Vagina (tissue), 2 donors: ENCODE results near the gene APCDD1. TPM values are rescaled to one million over a fixed set of nuclear protein-coding genes. Genes with fewer than 3 reads are reported as not detected.
A peak's percentile ranks its signal among the peaks of the same experiment; 100 is the strongest.

Experiments used
- DNase-seq, 2 donors: peaks; one replicate each; pipeline ENCODE4 v3.0.0-alpha.2; 2017; ENCODE audit errors: extremely low spot score in 2 of 2
- H3K27ac ChIP-seq: fragments of 200-600 bp; sonication (generic); one replicate; pipeline ENCODE4 v1.5.1; 2019
- H3K27me3 ChIP-seq: fragments of 200-600 bp; sonication (generic); one replicate; pipeline ENCODE4 v1.5.1; 2019
- H3K36me3 ChIP-seq, 2 donors: fragments of 200-600 bp; sonication (generic); one replicate each; pipeline ENCODE4 v1.5.1; 2017 to 2019
- H3K4me1 ChIP-seq: fragments of 200-600 bp; sonication (generic); one replicate; pipeline ENCODE4 v1.5.1; 2019
- H3K4me3 ChIP-seq, 2 donors: fragments of 200-600 bp; sonication (generic); 1 replicate in 1 of 2; 2 replicates in 1 of 2; pipeline ENCODE4 v1.5.1; 2016 to 2019
- H3K9me3 ChIP-seq: fragments of 200-600 bp; sonication (generic); one replicate; pipeline ENCODE4 v1.5.1; 2019
- CTCF ChIP-seq, 3 experiments: fragments of 450-650 bp in 2 of 3; fragments of 200-600 bp in 1 of 3; sonication (generic) in 1 of 3; IDR thresholded peaks; one replicate each; pipeline ENCODE4 v1.5.1; 2017 to 2019; ENCODE audit warnings: antibody characterized with exemption in 3 of 3, mild to moderate bottlenecking in 2 of 3, moderate library complexity in 2 of 3
- POLR2A ChIP-seq, 2 donors: fragments of 450-650 bp; IDR thresholded peaks; one replicate each; pipeline ENCODE4 v1.6.1; 2017; ENCODE audit warnings: antibody characterized with exemption in 2 of 2, mild to moderate bottlenecking in 2 of 2, moderate library complexity in 2 of 2
- POLR2AphosphoS5 ChIP-seq, 2 donors: sonication (generic); formaldehyde crosslinking; IDR thresholded peaks; one replicate each; pipeline ENCODE4 v1.9.0; 2017; ENCODE audit warnings: antibody characterized with exemption in 2 of 2, mild to moderate bottlenecking in 2 of 2, low read depth in 1 of 2; ENCODE audit not compliant: insufficient read depth in 1 of 2
- intact Hi-C: fragments of 100-400 bp; cut with DNase I; formaldehyde crosslinking; loops from one replicate; pipeline ENCODE4 v1.15.1; 2023
- total RNA-seq: library from RNA; depleted of rRNA; stranded (reverse); fragments of >200 nt; gene quantifications from one replicate; pipeline ENCODE4 v1.2.3, GENCODE V29; 2016

The APCDD1 gene
- total RNA-seq, result 110 TPM

- no peaks in the 10 kb centered on the region for H3K27me3 ChIP-seq
- TF ChIP-seq POLR2AphosphoS5 (IDR thresholded peaks at IDR 0.05; ENCODE audit: insufficient read depth in 1 of 2, low read depth in 1 of 2) (peak in 1 of 2 donors; percentile 78), POLR2A (IDR thresholded peaks at IDR 0.05) (peak in 1 of 2 donors; percentile 85), CTCF (IDR thresholded peaks at IDR 0.05) (no peak)
- peak within 1 kb of the TSS; percentile 70 to 92 for H3K4me3 ChIP-seq
- intact Hi-C loops, result loop anchor here (10.0 kb wide), 1 partner anchor 61 kb away; no protein-coding TSS in a partner anchor
- no peak for DNase-seq
- H3K36me3 ChIP-seq, result no peaks in the 10 kb centered on the region
- H3K9me3 ChIP-seq, result no peaks in the 10 kb centered on the region
- H3K27ac ChIP-seq, result peak within 1 kb of the TSS; percentile 92
- H3K4me1 ChIP-seq, result peaks cover 30% of the 10 kb centered on the region
Measured at GRCh38 chr18:10453806-10454680, at the start of gene APCDD1. TSS of gene APCDD1 (plus strand) at chr18:10454635. CDS start at chr18:10454982, 347 bp downstream.

GRCh38 chr18:10405014-10405493, 49.4 kb upstream of the APCDD1 start:
- H3K4me3 ChIP-seq, result no peak overlapping the region
- H3K4me1 ChIP-seq, result peaks cover 5% of the 10 kb centered on the region
- H3K27me3 ChIP-seq, result no peaks in the 10 kb centered on the region
- TF ChIP-seq CTCF (IDR thresholded peaks at IDR 0.05), result no peak
- TF ChIP-seq POLR2AphosphoS5 (IDR thresholded peaks at IDR 0.05; ENCODE audit: insufficient read depth in 1 of 2, low read depth in 1 of 2), result no peak
- TF ChIP-seq POLR2A (IDR thresholded peaks at IDR 0.05), result no peak
- H3K9me3 ChIP-seq, result no peaks in the 10 kb centered on the region
- intact Hi-C loops, result no loop called here
- no peak overlapping the region for H3K27ac ChIP-seq
- H3K36me3 ChIP-seq, result no peaks in the 10 kb centered on the region
- no peak for DNase-seq

GRCh38 chr18:10405816-10406663, 48.4 kb upstream of the APCDD1 start:
- Histone ChIP-seq H3K27me3 (no peaks in the 10 kb centered on the region), H3K4me3 (no peak overlapping the region), H3K27ac (no peak overlapping the region), H3K4me1 (peaks cover 5% of the 10 kb centered on the region), H3K9me3 (no peaks in the 10 kb centered on the region), H3K36me3 (no peaks in the 10 kb centered on the region)
- intact Hi-C loops, result no loop called here
- no peak for DNase-seq
- no peak for TF ChIP-seq POLR2A (IDR thresholded peaks at IDR 0.05)
- no peak for TF ChIP-seq POLR2AphosphoS5 (IDR thresholded peaks at IDR 0.05; ENCODE audit: insufficient read depth in 1 of 2, low read depth in 1 of 2)
- TF ChIP-seq CTCF (IDR thresholded peaks at IDR 0.05), result no peak

GRCh38 chr18:10408131-10408530, 46.3 kb upstream of the APCDD1 start:
- H3K9me3 ChIP-seq, result no peaks in the 10 kb centered on the region
- no peak overlapping the region for H3K4me3 ChIP-seq
- DNase-seq, result no peak
- no peaks in the 10 kb centered on the region for H3K27me3 ChIP-seq
- no peak overlapping the region for H3K27ac ChIP-seq
- intact Hi-C loops, result no loop called here
- TF ChIP-seq CTCF (IDR thresholded peaks at IDR 0.05), result no peak
- TF ChIP-seq POLR2AphosphoS5 (IDR thresholded peaks at IDR 0.05; ENCODE audit: insufficient read depth in 1 of 2, low read depth in 1 of 2), result no peak
- TF ChIP-seq POLR2A (IDR thresholded peaks at IDR 0.05), result no peak
- H3K4me1 ChIP-seq, result no peaks in the 10 kb centered on the region
- no peaks in the 10 kb centered on the region for H3K36me3 ChIP-seq
